ENCODE data around the gene GPATCH8. TPM values are rescaled to one million over a fixed set of nuclear protein-coding genes. Genes with fewer than 3 reads are reported as not detected.
A peak's percentile ranks its signal among the peaks of the same experiment; 100 is the strongest.

GPATCH8 gene
- total and polyA plus RNA-seq, 9 of the 15 experiments (the other 6 are each of a cell fraction or from before 2014, with no cell fraction given) = 10.6 to 29.6 (median 13.2) TPM

GRCh38 chr17:44350733-44351226 is 152.4 kb downstream of the GPATCH8 start (continued):
- no peak for TF ChIP-seq ATF3 (IDR thresholded peaks at IDR 0.05)
- TF ChIP-seq ATF3 (CRISPR knock-in tag; conservative IDR thresholded peaks at IDR 0.05) = no peak
- TF ChIP-seq RBFOX2 (IDR thresholded peaks at IDR 0.05; ENCODE audit: low read depth, low read length) = peak; percentile 48; the same call in 1 of the 2 replicates
- TF ChIP-seq KLF16 (IDR thresholded peaks at IDR 0.05) = peak; percentile 8; the same call in 1 of the 2 replicates
- no peak for TF ChIP-seq HDAC3 (IDR thresholded peaks at IDR 0.05; ENCODE audit: borderline replicate concordance, partially characterized antibody)
- no peak for TF ChIP-seq EZH2 (IDR thresholded peaks at IDR 0.05; ENCODE audit: borderline replicate concordance, low read depth, low read length)
- TF ChIP-seq FOXP4 (CRISPR knock-in tag; IDR thresholded peaks at IDR 0.05; ENCODE audit: borderline replicate concordance) = no peak
- TF ChIP-seq, protein P1, sequence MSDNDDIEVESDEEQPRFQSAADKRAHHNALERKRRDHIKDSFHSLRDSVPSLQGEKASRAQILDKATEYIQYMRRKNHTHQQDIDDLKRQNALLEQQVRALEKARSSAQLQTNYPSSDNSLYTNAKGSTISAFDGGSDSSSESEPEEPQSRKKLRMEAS (CRISPR knock-in tag; IDR thresholded peaks at IDR 0.05) = peak; percentile 32; the same call in 1 of the 2 replicates
- TF ChIP-seq SMC3 (conservative IDR thresholded peaks at IDR 0.05; ENCODE audit: insufficient read depth, low read depth, low read length) = peak; percentile 79
- TF ChIP-seq MCM7 (IDR thresholded peaks at IDR 0.05) = no peak
- no peak for TF ChIP-seq EP300 (IDR thresholded peaks at IDR 0.05; ENCODE audit: low read length)
- no peak for TF ChIP-seq ZNF696 (CRISPR knock-in tag; conservative IDR thresholded peaks at IDR 0.05)
- TF ChIP-seq ZZZ3 (IDR thresholded peaks at IDR 0.05) = no peak
- no peak for TF ChIP-seq ZNF324 (CRISPR knock-in tag; IDR thresholded peaks at IDR 0.05)
- TF ChIP-seq ATF6 (CRISPR knock-in tag; IDR thresholded peaks at IDR 0.05) = no peak
- TF ChIP-seq TAL1 (IDR thresholded peaks at IDR 0.05) = no peak
- TF ChIP-seq, protein P2, sequence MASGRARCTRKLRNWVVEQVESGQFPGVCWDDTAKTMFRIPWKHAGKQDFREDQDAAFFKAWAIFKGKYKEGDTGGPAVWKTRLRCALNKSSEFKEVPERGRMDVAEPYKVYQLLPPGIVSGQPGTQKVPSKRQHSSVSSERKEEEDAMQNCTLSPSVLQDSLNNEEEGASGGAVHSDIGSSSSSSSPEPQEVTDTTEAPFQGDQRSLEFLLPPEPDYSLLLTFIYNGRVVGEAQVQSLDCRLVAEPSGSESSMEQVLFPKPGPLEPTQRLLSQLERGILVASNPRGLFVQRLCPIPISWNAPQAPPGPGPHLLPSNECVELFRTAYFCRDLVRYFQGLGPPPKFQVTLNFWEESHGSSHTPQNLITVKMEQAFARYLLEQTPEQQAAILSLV (tag; IDR thresholded peaks at IDR 0.05) = no peak
- no peak for TF ChIP-seq CHD1 (IDR thresholded peaks at IDR 0.05; ENCODE audit: low read length)
- TF ChIP-seq, protein P3, sequence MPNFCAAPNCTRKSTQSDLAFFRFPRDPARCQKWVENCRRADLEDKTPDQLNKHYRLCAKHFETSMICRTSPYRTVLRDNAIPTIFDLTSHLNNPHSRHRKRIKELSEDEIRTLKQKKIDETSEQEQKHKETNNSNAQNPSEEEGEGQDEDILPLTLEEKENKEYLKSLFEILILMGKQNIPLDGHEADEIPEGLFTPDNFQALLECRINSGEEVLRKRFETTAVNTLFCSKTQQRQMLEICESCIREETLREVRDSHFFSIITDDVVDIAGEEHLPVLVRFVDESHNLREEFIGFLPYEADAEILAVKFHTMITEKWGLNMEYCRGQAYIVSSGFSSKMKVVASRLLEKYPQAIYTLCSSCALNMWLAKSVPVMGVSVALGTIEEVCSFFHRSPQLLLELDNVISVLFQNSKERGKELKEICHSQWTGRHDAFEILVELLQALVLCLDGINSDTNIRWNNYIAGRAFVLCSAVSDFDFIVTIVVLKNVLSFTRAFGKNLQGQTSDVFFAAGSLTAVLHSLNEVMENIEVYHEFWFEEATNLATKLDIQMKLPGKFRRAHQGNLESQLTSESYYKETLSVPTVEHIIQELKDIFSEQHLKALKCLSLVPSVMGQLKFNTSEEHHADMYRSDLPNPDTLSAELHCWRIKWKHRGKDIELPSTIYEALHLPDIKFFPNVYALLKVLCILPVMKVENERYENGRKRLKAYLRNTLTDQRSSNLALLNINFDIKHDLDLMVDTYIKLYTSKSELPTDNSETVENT (CRISPR knock-in tag; IDR thresholded peaks at IDR 0.05) = no peak
- TF ChIP-seq SMARCA5 (IDR thresholded peaks at IDR 0.05) = 0 out of 2 replicates have a peak, but pooled peaks have one; percentile 25
- peak; percentile 48 to 75 for TF ChIP-seq RAD21 (CRISPR knock-in tag; conservative IDR thresholded peaks at IDR 0.05 in 1 of 2, IDR thresholded peaks at IDR 0.05 in 1 of 2)

All from K562 (cell line).